HEK293T (cell line): ENCODE data around the gene PLD1.
"Not testable (repeated sequence)": the region's sequence is repeated elsewhere in the genome, so short reads cannot be mapped to it uniquely, and the experiment has no call there.

Experiments
- CTCF ChIA-PET: fragments of 350-600 bp; formaldehyde crosslinking; extraction: SDS; loops from one replicate; lab custom pipeline; 2021; ENCODE audit warnings: antibody characterized with exemption, inconsistent platforms; lab: Yijun Ruan, JAX
- POLR2A ChIA-PET: fragments of 350-600 bp; formaldehyde crosslinking; extraction: SDS; loops from one replicate; lab custom pipeline; 2020; ENCODE audit warnings: antibody characterized with exemption, inconsistent platforms; lab: Yijun Ruan, JAX
- DNase-seq: peaks from one replicate; pipeline ENCODE4 v3.0.0; 2012; ENCODE audit warnings: mixed read lengths; ENCODE audit errors: extremely low spot score
- ARNT ChIP-seq: fragments of 450-650 bp; IDR thresholded peaks from 2 replicates; pipeline ENCODE4 v1.6.1; 2017; ENCODE audit warnings: mild to moderate bottlenecking
- BHLHE40 ChIP-seq: fragments of 450-650 bp; IDR thresholded peaks from 2 replicates; pipeline ENCODE4 v1.6.1; 2016; ENCODE audit warnings: mild to moderate bottlenecking, moderate library complexity, borderline replicate concordance
- CTBP1 ChIP-seq: fragments of 450-650 bp; IDR thresholded peaks from 2 replicates; pipeline ENCODE4 v1.6.1; 2016; ENCODE audit warnings: borderline replicate concordance
- ELF4 ChIP-seq: fragments of 450-650 bp; IDR thresholded peaks from 2 replicates; pipeline ENCODE4 v1.6.1; 2017; ENCODE audit warnings: antibody characterized with exemption
- FOXA1 ChIP-seq: fragments of 450-650 bp; IDR thresholded peaks from 2 replicates; pipeline ENCODE4 v1.6.1; 2016; ENCODE audit warnings: mild to moderate bottlenecking
- FOXK2 ChIP-seq: fragments of 450-650 bp; IDR thresholded peaks from 2 replicates; pipeline ENCODE4 v1.6.1; 2016; ENCODE audit warnings: mild to moderate bottlenecking
- FOXM1 ChIP-seq: fragments of 450-650 bp; IDR thresholded peaks from 2 replicates; pipeline ENCODE4 v1.6.1; 2017; ENCODE audit warnings: mild to moderate bottlenecking, borderline replicate concordance
- HDGF ChIP-seq: fragments of 450-650 bp; IDR thresholded peaks from 2 replicates; pipeline ENCODE4 v1.6.1; 2017; ENCODE audit warnings: antibody characterized with exemption, borderline replicate concordance
- L3MBTL2 ChIP-seq: fragments of 450-650 bp; conservative IDR thresholded peaks from 2 replicates; pipeline ENCODE4 v1.6.1; 2016; ENCODE audit warnings: mild to moderate bottlenecking
- LEF1 ChIP-seq: fragments of 450-650 bp; IDR thresholded peaks from 2 replicates; pipeline ENCODE4 v1.6.1; 2017; ENCODE audit warnings: mild to moderate bottlenecking, borderline replicate concordance
- NFRKB ChIP-seq: fragments of 450-650 bp; IDR thresholded peaks from 2 replicates; pipeline ENCODE4 v1.6.1; 2016; ENCODE audit warnings: mild to moderate bottlenecking, moderate library complexity
- PKNOX1 ChIP-seq: fragments of 450-650 bp; IDR thresholded peaks from 2 replicates; pipeline ENCODE4 v1.6.1; 2016
- SP1 ChIP-seq: fragments of 450-650 bp; IDR thresholded peaks from 2 replicates; pipeline ENCODE4 v1.6.1; 2017
- SUZ12 ChIP-seq: fragments of 450-650 bp; IDR thresholded peaks from 2 replicates; pipeline ENCODE4 v1.6.1; 2016; ENCODE audit warnings: mild to moderate bottlenecking
- TARDBP ChIP-seq: fragments of 450-650 bp; IDR thresholded peaks from 2 replicates; pipeline ENCODE4 v1.6.1; 2016
- ZNF384 ChIP-seq: fragments of 450-650 bp; IDR thresholded peaks from 2 replicates; pipeline ENCODE4 v1.6.1; 2016

PLD1 gene

GRCh38 chr3:171747223-171747920 lies 62.9 kb downstream of the PLD1 start:
- ChIA-PET CTCF (no interaction called here), POLR2A (no interaction called here)
- TF ChIP-seq FOXM1 (no peak), FOXK2 (no peak), L3MBTL2 (no peak), BHLHE40 (no peak), TARDBP (no peak), FOXA1 (no peak)
- DNase-seq: no peak

GRCh38 chr3:171746320-171747222 lies 63.7 kb downstream of the PLD1 start:
- CTCF ChIA-PET, DNase-seq, POLR2A ChIA-PET: not testable (repeated sequence)

- POLR2A ChIA-PET: no interaction called here
- no peak for DNase-seq
- CTCF ChIA-PET: no interaction called here
- no peak for TF ChIP-seq BHLHE40
- no peak for TF ChIP-seq NFRKB
- TF ChIP-seq LEF1: no peak
- TF ChIP-seq FOXM1: no peak
- no peak for TF ChIP-seq HDGF
- TF ChIP-seq SP1: no peak
- no peak for TF ChIP-seq ZNF384
- TF ChIP-seq ELF4: no peak
- no peak for TF ChIP-seq CTBP1
- no peak for TF ChIP-seq L3MBTL2
- no peak for TF ChIP-seq FOXK2
- no peak for TF ChIP-seq ARNT
- no peak for TF ChIP-seq TARDBP
- TF ChIP-seq PKNOX1: no peak
- TF ChIP-seq SUZ12: no peak
- TF ChIP-seq FOXA1: no peak
These were observed 64.5 kb downstream of the PLD1 start for GRCh38 chr3:171745577-171746319.

GRCh38 chr3:171744158-171744741 lies 66.0 kb downstream of the PLD1 start:
- TF ChIP-seq NFRKB (no peak), ZNF384 (no peak), ARNT (no peak), FOXM1 (no peak), SUZ12 (no peak), PKNOX1 (no peak), FOXK2 (no peak), L3MBTL2 (no peak), ELF4 (no peak), FOXA1 (no peak), TARDBP (no peak), LEF1 (no peak), BHLHE40 (no peak), HDGF (no peak), SP1 (no peak), CTBP1 (no peak)
- POLR2A ChIA-PET: no interaction called here
- DNase-seq: no peak
- CTCF ChIA-PET: no interaction called here

GRCh38 chr3:171743327-171744157 lies 66.7 kb downstream of the PLD1 start:
- no peak for DNase-seq
- TF ChIP-seq SP1 (no peak), ELF4 (no peak), LEF1 (no peak), ZNF384 (no peak), NFRKB (no peak), FOXK2 (no peak), SUZ12 (no peak), TARDBP (no peak), L3MBTL2 (no peak), FOXM1 (no peak), FOXA1 (no peak), HDGF (no peak), CTBP1 (no peak), PKNOX1 (no peak)
- ChIA-PET CTCF (no interaction called here), POLR2A (no interaction called here)
